ENCODE data around the gene TMEM253.

TMEM253 gene

DNA sequence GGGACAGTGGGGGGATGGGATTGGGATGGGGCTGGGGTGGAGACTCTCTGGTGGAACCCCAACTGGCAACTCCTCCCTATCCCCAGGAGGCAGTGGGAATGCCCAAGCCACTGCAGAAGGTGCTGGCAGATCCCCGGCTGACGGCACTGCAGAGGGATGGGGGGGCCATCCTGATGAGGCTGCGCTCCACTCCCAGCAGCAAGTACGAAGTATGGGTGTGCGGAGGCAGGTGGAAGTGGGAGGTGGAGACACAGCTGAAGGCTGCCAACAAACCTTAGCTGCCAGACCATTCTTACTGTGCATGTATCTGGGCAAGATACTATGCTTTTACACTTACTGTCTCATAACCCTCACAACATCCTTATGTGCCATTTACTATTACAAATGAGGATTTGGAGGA is 22.6 kb upstream of the TMEM253 start:
- H3K27ac ChIP-seq, result no peak overlapping the region
- TF ChIP-seq ZFX (IDR thresholded peaks at IDR 0.05; ENCODE audit: borderline replicate concordance) (no peak), CTCF (IDR thresholded peaks at IDR 0.05) (no peak)

GRCh38 chr14:21078726-21079125 is 22.1 kb upstream of the TMEM253 start:
- TF ChIP-seq ZFX (IDR thresholded peaks at IDR 0.05; ENCODE audit: borderline replicate concordance), result no peak
- TF ChIP-seq CTCF (IDR thresholded peaks at IDR 0.05), result no peak
- H3K27ac ChIP-seq, result no peak overlapping the region

- H3K27ac ChIP-seq, result no peak overlapping the region
- TF ChIP-seq CTCF (IDR thresholded peaks at IDR 0.05) (no peak), ZFX (IDR thresholded peaks at IDR 0.05; ENCODE audit: borderline replicate concordance) (no peak)
Measured at GRCh38 chr14:21081521-21082142, 19.2 kb upstream of the TMEM253 start.

DNA sequence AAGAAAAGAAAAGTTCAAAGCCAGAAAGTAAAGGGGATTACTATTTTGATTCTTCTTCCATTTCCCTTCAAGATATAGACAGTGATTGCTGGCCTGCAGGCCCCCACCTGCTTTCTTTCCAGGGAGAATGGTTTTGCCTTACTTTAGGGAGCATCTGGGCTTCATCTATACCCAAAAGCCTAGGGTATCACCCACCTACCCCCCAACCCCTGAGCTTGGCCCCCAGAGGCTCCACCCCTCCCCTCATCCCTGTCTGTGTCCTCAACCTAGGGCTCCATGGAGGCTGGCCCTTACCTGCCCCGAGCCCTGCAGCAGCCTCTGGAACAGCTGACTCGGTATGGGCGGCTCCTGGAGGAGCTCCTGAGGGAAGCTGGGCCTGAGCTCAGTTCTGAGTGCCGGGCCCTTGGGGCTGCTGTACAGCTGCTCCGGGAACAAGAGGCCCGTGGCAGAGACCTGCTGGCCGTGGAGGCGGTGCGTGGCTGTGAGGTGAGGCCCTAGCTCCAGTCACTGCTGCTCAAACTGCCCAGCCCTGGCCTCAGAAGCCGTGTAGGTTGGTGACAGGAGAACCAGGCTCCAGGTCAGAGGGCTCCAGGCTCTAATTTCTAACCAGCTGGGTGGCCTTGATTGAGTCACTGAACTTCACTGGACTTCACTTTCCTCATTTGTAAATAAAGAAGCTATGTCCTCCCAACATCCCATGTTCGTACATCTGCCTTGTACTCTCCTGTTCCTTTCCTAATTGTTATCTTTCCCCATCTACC is 17.1 kb upstream of the TMEM253 start:
- no peak overlapping the region for H3K27ac ChIP-seq
- TF ChIP-seq ZFX (IDR thresholded peaks at IDR 0.05; ENCODE audit: borderline replicate concordance), result no peak
- no peak for TF ChIP-seq CTCF (IDR thresholded peaks at IDR 0.05)

DNA sequence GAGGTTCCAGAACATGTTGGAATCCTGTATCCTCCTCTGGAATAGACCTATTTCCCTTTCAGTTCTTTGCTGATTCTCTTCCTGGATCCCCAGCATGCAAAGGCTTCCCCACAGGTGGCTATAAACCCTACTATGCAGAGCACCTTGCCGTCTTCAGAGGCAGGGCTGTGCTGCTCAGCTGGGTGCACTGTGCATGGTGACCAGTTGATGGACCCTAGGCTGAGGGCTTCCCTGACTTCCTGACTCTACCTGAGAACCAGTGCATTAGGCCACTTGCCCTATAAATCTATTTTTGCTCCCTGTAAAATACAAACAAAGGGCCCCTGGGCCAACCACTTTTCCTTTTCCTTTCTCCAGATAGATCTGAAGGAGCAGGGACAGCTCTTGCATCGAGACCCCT is 16.5 kb upstream of the TMEM253 start:
- H3K27ac ChIP-seq, result no peak overlapping the region
- TF ChIP-seq ZFX (IDR thresholded peaks at IDR 0.05; ENCODE audit: borderline replicate concordance) (no peak), CTCF (IDR thresholded peaks at IDR 0.05) (no peak)

DNA sequence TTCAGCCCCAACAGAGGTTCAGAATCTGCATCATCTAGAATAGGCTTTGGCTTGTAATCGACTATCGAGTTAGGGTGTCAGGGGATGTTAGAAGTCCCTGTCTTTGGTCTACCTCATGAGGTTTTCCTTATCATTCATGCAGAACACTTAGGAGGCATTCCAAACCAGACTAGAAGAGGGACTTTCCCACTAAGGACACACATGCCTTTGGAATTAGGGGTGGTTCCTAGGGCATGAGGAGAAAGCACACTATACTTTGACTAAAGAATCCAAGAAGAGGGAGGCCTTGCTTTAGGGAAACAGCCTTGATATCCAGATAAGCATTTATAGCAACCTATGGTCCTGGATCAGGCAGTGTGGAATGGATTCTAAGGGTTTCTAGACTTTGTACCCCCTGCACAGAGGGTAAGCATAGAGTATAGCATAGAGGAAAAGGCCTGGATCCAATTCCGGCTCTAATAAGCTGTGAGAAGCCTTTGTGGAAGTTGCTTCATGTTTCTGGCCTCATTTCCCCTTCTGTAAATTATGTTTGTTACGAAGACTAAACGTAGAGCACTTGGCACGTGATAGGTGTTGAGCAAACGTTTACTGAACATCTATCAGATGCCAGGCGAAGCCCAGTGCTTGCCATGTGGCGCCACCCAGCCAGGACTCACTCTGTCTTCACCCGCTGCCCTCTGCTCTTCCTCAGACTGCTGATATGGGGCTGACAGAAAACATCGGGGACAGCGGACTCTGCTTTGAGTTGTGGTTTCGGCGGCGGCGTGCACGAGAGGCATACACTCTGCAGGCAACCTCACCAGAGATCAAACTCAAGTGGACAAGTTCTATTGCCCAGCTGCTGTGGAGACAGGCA is 15.6 kb upstream of the TMEM253 start:
- no peak for TF ChIP-seq ZFX (IDR thresholded peaks at IDR 0.05; ENCODE audit: borderline replicate concordance)
- peak overlapping the region; percentile 34; the same call in 1 of the 2 replicates for H3K27ac ChIP-seq

GRCh38 chr14:21086908-21087293 is 14.0 kb upstream of the TMEM253 start:
- H3K27ac ChIP-seq, result no peak overlapping the region
- TF ChIP-seq ZFX (IDR thresholded peaks at IDR 0.05; ENCODE audit: borderline replicate concordance), result no peak
